Liver (tissue), 9 donors: ENCODE measurements around the gene CHD5. TPM values are rescaled to one million over a fixed set of nuclear protein-coding genes. Genes with fewer than 3 reads are reported as not detected.
"Not testable (repeated sequence)": the region's sequence is repeated elsewhere in the genome, so short reads cannot be mapped to it uniquely, and the experiment has no call there.

ENCODE experiments used
- DNase-seq: peaks from one replicate; pipeline ENCODE4 v3.0.0-alpha.2; 2017; ENCODE audit warnings: low spot score
- H3K27ac ChIP-seq, 2 donors: one replicate each; pipeline ENCODE4 v1.7.0; 2013; ENCODE audit warnings: inconsistent platforms in 2 of 2, low read length in 2 of 2, control low read depth in 1 of 2, low read depth in 1 of 2, mild to moderate bottlenecking in 1 of 2
- H3K27me3 ChIP-seq, 4 donors: one replicate each; pipeline versions ENCODE4 v1.6.1 to v1.7.0; 2013; ENCODE audit warnings: low read length in 3 of 4, inconsistent platforms in 1 of 4, mild to moderate bottlenecking in 1 of 4, moderate library complexity in 1 of 4; ENCODE audit not compliant: control insufficient read depth in 4 of 4, insufficient read depth in 4 of 4
- H3K36me3 ChIP-seq, 4 donors: one replicate each; pipeline versions ENCODE4 v1.6.1 to v1.7.0; 2013; ENCODE audit warnings: low read length in 3 of 4, mild to moderate bottlenecking in 3 of 4, low read depth in 1 of 4, moderate library complexity in 1 of 4; ENCODE audit not compliant: control insufficient read depth in 4 of 4, insufficient read depth in 3 of 4
- H3K4me1 ChIP-seq, 4 donors: one replicate each; pipeline versions ENCODE4 v1.6.1 to v1.7.0; 2013; ENCODE audit warnings: low read length in 3 of 4, mild to moderate bottlenecking in 3 of 4, moderate library complexity in 1 of 4; ENCODE audit not compliant: control insufficient read depth in 4 of 4, insufficient read depth in 4 of 4
- H3K4me3 ChIP-seq, 3 donors: one replicate each; pipeline versions ENCODE4 v1.6.1 to v1.7.0; 2013; ENCODE audit warnings: low read length in 3 of 3, control low read depth in 1 of 3, low read depth in 1 of 3, mild to moderate bottlenecking in 1 of 3
- H3K9ac ChIP-seq, 2 donors: one replicate each; pipeline ENCODE4 v1.7.0; 2013; ENCODE audit warnings: low read length in 2 of 2, mild to moderate bottlenecking in 2 of 2, moderate library complexity in 2 of 2, control low read depth in 1 of 2, low read depth in 1 of 2
- H3K9me3 ChIP-seq, 4 donors: one replicate each; pipeline versions ENCODE4 v1.6.1 to v1.7.0; 2013; ENCODE audit warnings: low read length in 3 of 4; ENCODE audit not compliant: control insufficient read depth in 4 of 4
- EGR1 ChIP-seq, 2 donors: IDR thresholded peaks; 2 replicates each; pipeline ENCODE4 v1.6.1; 2016 to 2018; ENCODE audit warnings: antibody characterized with exemption in 2 of 2, low read depth in 2 of 2
- FOXA1 ChIP-seq: IDR thresholded peaks from 2 replicates; pipeline ENCODE4 v1.6.1; 2016; ENCODE audit warnings: antibody characterized with exemption
- FOXA2 ChIP-seq: IDR thresholded peaks from 2 replicates; pipeline ENCODE4 v1.6.1; 2016; ENCODE audit warnings: antibody characterized with exemption
- GABPA ChIP-seq, 2 donors: IDR thresholded peaks in 1 of 2; conservative IDR thresholded peaks in 1 of 2; 2 replicates each; pipeline ENCODE4 v1.6.1; 2016; ENCODE audit warnings: antibody characterized with exemption in 2 of 2, mild to moderate bottlenecking in 1 of 2, moderate library complexity in 1 of 2
- HNF4A ChIP-seq, 2 donors: conservative IDR thresholded peaks; 2 replicates each; pipeline ENCODE4 v1.6.1; 2016; ENCODE audit warnings: antibody characterized with exemption in 2 of 2, mild to moderate bottlenecking in 2 of 2
- HNF4G ChIP-seq: IDR thresholded peaks from 2 replicates; pipeline ENCODE4 v1.6.1; 2016; ENCODE audit warnings: antibody characterized with exemption
- JUND ChIP-seq, 2 donors: IDR thresholded peaks; 2 replicates each; pipeline ENCODE4 v1.6.1; 2016; ENCODE audit warnings: antibody characterized with exemption in 2 of 2
- NR2F2 ChIP-seq: IDR thresholded peaks from 2 replicates; pipeline ENCODE4 v1.6.1; 2016; ENCODE audit warnings: antibody characterized with exemption
- RAD21 ChIP-seq, 2 donors: IDR thresholded peaks; 2 replicates each; pipeline ENCODE4 v1.6.1; 2016; ENCODE audit warnings: antibody characterized with exemption in 2 of 2, mild to moderate bottlenecking in 2 of 2
- REST ChIP-seq: IDR thresholded peaks from 2 replicates; pipeline ENCODE4 v1.6.1; 2016; ENCODE audit warnings: antibody characterized with exemption, mild to moderate bottlenecking
- RXRA ChIP-seq, 2 donors: IDR thresholded peaks; 2 replicates each; pipeline ENCODE4 v1.6.1; 2017 to 2018; ENCODE audit warnings: antibody characterized with exemption in 2 of 2, mild to moderate bottlenecking in 1 of 2
- SP1 ChIP-seq: IDR thresholded peaks from 2 replicates; pipeline ENCODE4 v1.6.1; 2018; ENCODE audit warnings: antibody characterized with exemption, mild to moderate bottlenecking
- WGBS: extraction: QIAGEN DNeasy Blood & Tissue Kit; methylation state at CpG from one replicate; pipeline ENCODE4 v1.1.7; 2013; 5-methylcytosine and 5-hydroxymethylcytosine counted together
- polyA plus RNA-seq, 2 donors: library from polyadenylated mRNA; stranded (reverse) in 1 of 2; unstranded in 1 of 2; fragments of 200-250 nt in 1 of 2; fragments of >200 nt in 1 of 2; fragmentation: Nextera tagmentation in 1 of 2; extraction: Ambion mirVana in 1 of 2; gene quantifications; one replicate each; pipeline versions ENCODE4 v1.2.1 to v1.2.3, GENCODE V29; 2013 to 2015
- total RNA-seq, 2 donors: library from RNA; depleted of rRNA; stranded (reverse); fragments of >200 nt; gene quantifications; one replicate each; pipeline ENCODE4 v1.2.3, GENCODE V29; 2014
- TF ChIP-seq, protein P1 (sequence below): IDR thresholded peaks from 2 replicates; pipeline ENCODE4 v1.6.1; 2016; ENCODE audit warnings: antibody characterized with exemption
- TF ChIP-seq, protein P2 (sequence below): IDR thresholded peaks from 2 replicates; pipeline ENCODE4 v1.6.1; 2016; ENCODE audit warnings: antibody characterized with exemption
- TF ChIP-seq, protein P3 (sequence below): fragments of 150-350 bp; IDR thresholded peaks from 2 replicates; pipeline ENCODE4 v1.5.1; 2017; ENCODE audit warnings: improper control_type of control experiment, low read depth, low read length; ENCODE audit not compliant: missing input control
- donor health status: healthy.
- donor health status: healthy.
- donor health status: healthy.
- donor health status: healthy.
- donor health status: healthy.

Gene CHD5
- total and polyA plus RNA-seq, 4 donors: under 0.01 to 0.08 TPM; not detected in 2

DNA sequence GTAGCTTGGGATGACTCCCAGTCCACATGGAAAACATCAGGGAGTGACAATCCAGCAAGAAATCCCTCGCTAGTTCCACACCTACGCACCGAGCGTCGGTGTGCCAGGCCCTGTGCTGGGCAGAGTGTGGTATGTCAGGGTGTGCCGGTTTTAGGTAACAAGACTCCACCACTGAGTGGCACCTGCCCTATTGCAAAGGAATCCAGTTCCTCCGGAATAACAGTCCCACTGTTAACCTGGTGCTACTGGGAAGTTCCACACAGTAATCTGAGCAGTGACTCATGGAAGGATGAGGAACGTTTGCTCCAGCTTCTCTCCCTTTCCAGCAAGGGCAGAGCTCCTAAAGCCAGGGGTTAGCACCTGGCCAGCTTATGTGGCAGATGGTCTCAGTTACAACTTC, 40.1 kb upstream of the CHD5 start:
- DNase-seq: no peak
- TF ChIP-seq GABPA (IDR thresholded peaks at IDR 0.05 in 1 of 2, conservative IDR thresholded peaks at IDR 0.05 in 1 of 2): no peak
- no peak for TF ChIP-seq HNF4A (conservative IDR thresholded peaks at IDR 0.05)
- TF ChIP-seq REST: no peak
- TF ChIP-seq, protein P1, sequence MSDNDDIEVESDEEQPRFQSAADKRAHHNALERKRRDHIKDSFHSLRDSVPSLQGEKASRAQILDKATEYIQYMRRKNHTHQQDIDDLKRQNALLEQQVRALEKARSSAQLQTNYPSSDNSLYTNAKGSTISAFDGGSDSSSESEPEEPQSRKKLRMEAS: no peak
- Histone ChIP-seq H3K27ac (no peak overlapping the region), H3K9ac (no peak overlapping the region), H3K9me3 (no peaks in the 10 kb centered on the region), H3K4me3 (no peak overlapping the region), H3K36me3 (peaks cover 1 to 31% (median 16%) of the 10 kb centered on the region in 4 donors), H3K27me3 (no peaks in the 10 kb centered on the region), H3K4me1 (no peaks in the 10 kb centered on the region)
- 92% methylated on average over 8 of the region's 8 CpGs for WGBS

DNA sequence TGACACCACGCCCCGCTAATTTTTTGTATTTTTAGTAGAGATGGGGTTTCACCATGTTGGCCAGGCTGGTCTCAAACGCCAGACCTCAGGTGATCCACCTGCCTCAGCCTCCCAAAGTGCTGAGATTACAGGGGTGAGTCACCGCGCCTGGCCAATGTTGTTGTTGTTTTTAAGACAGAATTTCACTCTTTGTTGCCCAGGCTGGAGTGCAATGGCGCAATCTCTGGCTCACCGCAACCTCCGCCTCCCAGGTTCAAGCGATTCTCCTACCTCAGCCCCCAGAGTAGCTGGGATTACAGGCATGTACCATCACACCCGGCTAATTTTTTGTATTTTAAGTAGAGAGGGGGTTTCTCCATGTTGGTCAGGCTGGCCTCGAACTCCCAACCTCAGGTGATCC, 39.5 kb upstream of the CHD5 start:
- not testable (repeated sequence) for H3K4me3 ChIP-seq, DNase-seq, H3K4me1 ChIP-seq, H3K9ac ChIP-seq, H3K27me3 ChIP-seq, H3K9me3 ChIP-seq, H3K27ac ChIP-seq
- H3K36me3 ChIP-seq: peaks cover 0 to 25% (median 13%) of the 10 kb centered on the region in 4 donors
- 94% methylated on average over 11 of the region's 11 CpGs for WGBS

GRCh38 chr1:6218375-6219164, 38.4 kb upstream of the CHD5 start:
- Histone ChIP-seq H3K4me3 (no peak overlapping the region), H3K4me1 (no peaks in the 10 kb centered on the region), H3K36me3 (peaks cover 0 to 14% (median 3%) of the 10 kb centered on the region in 4 donors), H3K27ac (no peak overlapping the region), H3K9ac (no peak overlapping the region), H3K9me3 (no peaks in the 10 kb centered on the region), H3K27me3 (no peaks in the 10 kb centered on the region)
- DNase-seq: no peak
- WGBS: 91% methylated on average over 16 of the region's 16 CpGs
- TF ChIP-seq GABPA (IDR thresholded peaks at IDR 0.05 in 1 of 2, conservative IDR thresholded peaks at IDR 0.05 in 1 of 2) (no peak), HNF4G (no peak), RXRA (IDR thresholded peaks at IDR 0.05) (no peak), SP1 (no peak), HNF4A (conservative IDR thresholded peaks at IDR 0.05) (no peak), FOXA1 (no peak), REST (no peak), FOXA2 (no peak), RAD21 (IDR thresholded peaks at IDR 0.05) (no peak), NR2F2 (no peak), EGR1 (IDR thresholded peaks at IDR 0.05; ENCODE audit: low read depth in 2 of 2) (no peak), JUND (IDR thresholded peaks at IDR 0.05) (no peak)
- TF ChIP-seq, protein P1: no peak
- TF ChIP-seq, protein P2, sequence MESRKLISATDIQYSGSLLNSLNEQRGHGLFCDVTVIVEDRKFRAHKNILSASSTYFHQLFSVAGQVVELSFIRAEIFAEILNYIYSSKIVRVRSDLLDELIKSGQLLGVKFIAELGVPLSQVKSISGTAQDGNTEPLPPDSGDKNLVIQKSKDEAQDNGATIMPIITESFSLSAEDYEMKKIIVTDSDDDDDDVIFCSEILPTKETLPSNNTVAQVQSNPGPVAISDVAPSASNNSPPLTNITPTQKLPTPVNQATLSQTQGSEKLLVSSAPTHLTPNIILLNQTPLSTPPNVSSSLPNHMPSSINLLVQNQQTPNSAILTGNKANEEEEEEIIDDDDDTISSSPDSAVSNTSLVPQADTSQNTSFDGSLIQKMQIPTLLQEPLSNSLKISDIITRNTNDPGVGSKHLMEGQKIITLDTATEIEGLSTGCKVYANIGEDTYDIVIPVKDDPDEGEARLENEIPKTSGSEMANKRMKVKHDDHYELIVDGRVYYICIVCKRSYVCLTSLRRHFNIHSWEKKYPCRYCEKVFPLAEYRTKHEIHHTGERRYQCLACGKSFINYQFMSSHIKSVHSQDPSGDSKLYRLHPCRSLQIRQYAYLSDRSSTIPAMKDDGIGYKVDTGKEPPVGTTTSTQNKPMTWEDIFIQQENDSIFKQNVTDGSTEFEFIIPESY: no peak
- TF ChIP-seq, protein P3, sequence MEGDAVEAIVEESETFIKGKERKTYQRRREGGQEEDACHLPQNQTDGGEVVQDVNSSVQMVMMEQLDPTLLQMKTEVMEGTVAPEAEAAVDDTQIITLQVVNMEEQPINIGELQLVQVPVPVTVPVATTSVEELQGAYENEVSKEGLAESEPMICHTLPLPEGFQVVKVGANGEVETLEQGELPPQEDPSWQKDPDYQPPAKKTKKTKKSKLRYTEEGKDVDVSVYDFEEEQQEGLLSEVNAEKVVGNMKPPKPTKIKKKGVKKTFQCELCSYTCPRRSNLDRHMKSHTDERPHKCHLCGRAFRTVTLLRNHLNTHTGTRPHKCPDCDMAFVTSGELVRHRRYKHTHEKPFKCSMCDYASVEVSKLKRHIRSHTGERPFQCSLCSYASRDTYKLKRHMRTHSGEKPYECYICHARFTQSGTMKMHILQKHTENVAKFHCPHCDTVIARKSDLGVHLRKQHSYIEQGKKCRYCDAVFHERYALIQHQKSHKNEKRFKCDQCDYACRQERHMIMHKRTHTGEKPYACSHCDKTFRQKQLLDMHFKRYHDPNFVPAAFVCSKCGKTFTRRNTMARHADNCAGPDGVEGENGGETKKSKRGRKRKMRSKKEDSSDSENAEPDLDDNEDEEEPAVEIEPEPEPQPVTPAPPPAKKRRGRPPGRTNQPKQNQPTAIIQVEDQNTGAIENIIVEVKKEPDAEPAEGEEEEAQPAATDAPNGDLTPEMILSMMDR: no peak
